ENCODE measurements around the gene C2CD2.

C2CD2 gene

DNA sequence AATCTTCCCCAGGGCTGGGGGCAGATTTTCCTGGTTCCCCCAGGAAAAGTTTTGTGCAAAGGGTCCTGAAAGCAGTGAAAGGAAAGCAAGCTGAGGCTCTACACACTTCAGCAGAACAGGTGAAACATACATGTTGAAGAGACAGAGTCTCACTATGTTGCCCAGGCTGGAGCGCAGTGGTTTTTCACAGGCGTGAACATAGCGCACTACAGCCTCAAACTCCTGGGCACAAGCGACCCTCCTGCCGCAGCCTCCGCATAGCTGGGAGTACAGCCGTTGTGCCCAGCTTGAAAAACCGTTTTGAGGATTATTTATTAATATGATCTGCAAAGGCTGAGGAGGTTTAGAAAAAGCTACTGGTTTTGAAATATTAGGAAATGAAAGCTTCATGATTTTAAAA is 86.5 kb downstream of the C2CD2 start:
- no peak for DNase-seq (ENCODE audit: insufficient read length, low spot score)
- FAIRE-seq: no peak
- TF ChIP-seq POLR2A (IDR thresholded peaks at IDR 0.05; ENCODE audit: low read depth, low read length): no peak
- TF ChIP-seq SPI1 (IDR thresholded peaks at IDR 0.05; ENCODE audit: low read depth, low read length): no peak
- no peak for TF ChIP-seq PAX5 (IDR thresholded peaks at IDR 0.05; ENCODE audit: insufficient read depth, low read length, severe bottlenecking)
- TF ChIP-seq TAF1 (IDR thresholded peaks at IDR 0.05; ENCODE audit: low read depth, low read length): no peak
- TF ChIP-seq POLR2AphosphoS5 (IDR thresholded peaks at IDR 0.05; ENCODE audit: low read depth, low read length): no peak
- no peak for TF ChIP-seq POU2F2 (IDR thresholded peaks at IDR 0.05; ENCODE audit: low read depth, low read length)

DNA sequence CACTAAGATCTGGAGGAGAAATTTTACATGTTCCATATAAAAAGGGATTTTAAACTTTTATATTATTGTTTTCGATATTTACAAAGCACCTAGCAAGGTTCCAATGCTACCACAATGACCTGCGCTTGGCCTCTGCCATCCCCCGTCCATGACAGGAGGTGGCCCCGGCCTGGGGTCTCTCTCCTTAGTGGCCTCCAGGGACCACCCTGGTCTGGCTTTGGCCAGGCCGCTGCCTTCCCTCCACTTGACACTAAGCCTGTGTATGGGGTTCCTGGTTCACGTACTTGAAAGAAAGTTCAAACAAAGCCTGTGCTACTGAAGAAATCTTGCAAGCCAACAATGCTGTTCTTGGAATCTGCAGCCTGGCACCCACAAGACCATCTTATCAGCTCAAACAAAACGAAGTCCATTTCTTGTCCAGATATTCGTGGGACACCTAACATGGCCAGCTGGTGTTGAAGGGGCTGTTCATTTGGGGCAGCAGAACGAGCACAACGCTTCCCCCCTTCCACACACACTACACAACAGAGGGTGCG is 87.5 kb downstream of the C2CD2 start:
- TF ChIP-seq SPI1 (IDR thresholded peaks at IDR 0.05; ENCODE audit: low read depth, low read length) (no peak), POLR2AphosphoS5 (IDR thresholded peaks at IDR 0.05; ENCODE audit: low read depth, low read length) (no peak), PAX5 (IDR thresholded peaks at IDR 0.05; ENCODE audit: insufficient read depth, low read length, severe bottlenecking) (no peak), POLR2A (IDR thresholded peaks at IDR 0.05; ENCODE audit: low read depth, low read length) (no peak), POU2F2 (IDR thresholded peaks at IDR 0.05; ENCODE audit: low read depth, low read length) (no peak), TAF1 (IDR thresholded peaks at IDR 0.05; ENCODE audit: low read depth, low read length) (no peak)
- FAIRE-seq: peak; percentile 50
- DNase-seq (ENCODE audit: insufficient read length, low spot score): no peak

DNA sequence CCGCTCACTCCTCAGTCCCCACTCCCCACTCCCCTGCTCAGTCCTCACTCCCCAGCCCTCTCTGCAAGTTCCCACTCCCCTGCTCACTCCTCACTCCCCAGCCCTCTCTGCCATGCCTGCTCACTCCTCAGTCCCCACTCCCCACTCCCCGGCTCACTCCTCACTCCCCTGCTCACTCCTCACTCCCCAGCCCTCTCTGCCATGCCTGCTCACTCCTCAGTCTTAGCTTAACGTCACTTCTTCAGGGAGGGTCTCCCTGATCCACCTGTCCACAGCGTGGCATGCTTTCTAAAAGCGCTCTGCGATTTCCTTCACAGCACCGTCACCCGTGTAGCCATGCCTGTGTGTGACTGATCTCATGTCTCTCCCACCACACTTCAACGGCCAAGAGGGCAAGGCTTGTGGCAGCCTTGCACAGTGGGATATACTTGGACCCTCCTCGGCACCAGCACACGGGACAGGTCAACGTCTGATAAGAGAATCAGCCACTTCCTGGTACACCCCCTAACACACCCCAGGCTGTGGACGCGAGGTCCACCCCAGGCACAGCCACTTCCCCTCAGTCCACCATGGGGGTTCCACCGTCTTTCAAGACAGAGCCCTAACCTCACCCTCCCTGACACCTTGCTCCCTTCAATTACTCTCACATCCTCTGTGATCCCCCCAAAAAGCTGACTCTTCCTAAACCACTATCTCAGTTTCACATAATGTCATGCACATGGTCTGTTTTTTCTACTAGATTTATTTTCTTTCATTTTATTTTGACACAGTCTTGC is 88.6 kb downstream of the C2CD2 start:
- FAIRE-seq: peak; percentile 89
- no peak for DNase-seq (ENCODE audit: insufficient read length, low spot score)
- TF ChIP-seq PAX5 (IDR thresholded peaks at IDR 0.05; ENCODE audit: insufficient read depth, low read length, severe bottlenecking): no peak
- TF ChIP-seq SPI1 (IDR thresholded peaks at IDR 0.05; ENCODE audit: low read depth, low read length): peak; percentile 89

DNA sequence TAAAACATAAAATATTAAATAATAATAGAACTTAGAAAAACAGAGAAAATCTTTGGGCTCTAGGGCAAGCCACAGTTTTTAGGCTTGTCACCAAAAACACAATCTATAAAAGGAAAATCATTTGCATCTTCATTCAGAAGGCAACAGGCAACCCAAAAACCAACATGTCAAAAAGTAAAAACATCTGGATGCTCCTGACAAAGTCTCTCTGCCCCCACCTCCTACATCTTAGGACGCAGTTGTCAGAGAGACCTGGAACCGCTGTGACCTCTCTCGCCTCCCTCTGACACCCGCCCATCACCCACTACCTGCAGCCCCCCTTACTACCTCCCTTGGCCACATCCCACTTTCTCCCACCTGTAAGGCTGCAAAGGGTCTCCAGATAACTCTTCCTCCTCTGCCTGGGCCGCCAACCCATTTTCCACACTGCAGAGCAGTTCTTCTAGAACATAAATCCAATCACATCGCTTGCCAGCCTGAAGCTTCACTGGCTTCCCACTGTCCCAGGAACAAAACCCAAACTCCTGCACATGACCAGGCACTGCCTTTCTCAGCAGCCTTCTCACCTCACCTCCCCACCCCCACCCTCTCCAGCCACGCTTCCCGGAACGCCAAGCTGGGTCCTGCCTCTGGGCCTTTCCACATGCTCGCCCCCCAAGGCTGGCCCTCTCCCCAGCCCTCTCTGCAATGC is 89.4 kb downstream of the C2CD2 start:
- DNase-seq (ENCODE audit: insufficient read length, low spot score) (no peak), FAIRE-seq (peak; percentile 40)
- TF ChIP-seq TAF1 (IDR thresholded peaks at IDR 0.05; ENCODE audit: low read depth, low read length): no peak
- TF ChIP-seq POU2F2 (IDR thresholded peaks at IDR 0.05; ENCODE audit: low read depth, low read length): no peak
- no peak for TF ChIP-seq POLR2AphosphoS5 (IDR thresholded peaks at IDR 0.05; ENCODE audit: low read depth, low read length)
- no peak for TF ChIP-seq SPI1 (IDR thresholded peaks at IDR 0.05; ENCODE audit: low read depth, low read length)
- TF ChIP-seq POLR2A (IDR thresholded peaks at IDR 0.05; ENCODE audit: low read depth, low read length): no peak
- TF ChIP-seq PAX5 (IDR thresholded peaks at IDR 0.05; ENCODE audit: insufficient read depth, low read length, severe bottlenecking): no peak

DNA sequence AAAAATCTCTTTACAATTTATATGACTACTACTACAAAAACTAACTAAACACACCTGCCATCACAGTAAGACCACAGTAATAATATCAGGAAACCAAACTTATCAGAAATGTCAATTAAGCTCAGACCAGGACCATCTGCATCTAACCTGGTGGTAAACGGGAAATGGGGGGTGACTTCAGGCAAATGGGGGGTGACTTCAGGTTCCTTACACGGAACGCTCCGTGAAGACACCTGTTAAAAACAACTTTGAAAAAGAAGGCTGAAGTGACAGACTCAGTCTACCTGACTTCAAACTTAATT is 90.4 kb downstream of the C2CD2 start:
- TF ChIP-seq POLR2AphosphoS5 (IDR thresholded peaks at IDR 0.05; ENCODE audit: low read depth, low read length): no peak
- no peak for TF ChIP-seq POLR2A (IDR thresholded peaks at IDR 0.05; ENCODE audit: low read depth, low read length)
- TF ChIP-seq SPI1 (IDR thresholded peaks at IDR 0.05; ENCODE audit: low read depth, low read length): no peak
- no peak for TF ChIP-seq POU2F2 (IDR thresholded peaks at IDR 0.05; ENCODE audit: low read depth, low read length)
- TF ChIP-seq PAX5 (IDR thresholded peaks at IDR 0.05; ENCODE audit: insufficient read depth, low read length, severe bottlenecking): no peak
- TF ChIP-seq TAF1 (IDR thresholded peaks at IDR 0.05; ENCODE audit: low read depth, low read length): no peak
- FAIRE-seq (no peak), DNase-seq (ENCODE audit: insufficient read length, low spot score) (no peak)

DNA sequence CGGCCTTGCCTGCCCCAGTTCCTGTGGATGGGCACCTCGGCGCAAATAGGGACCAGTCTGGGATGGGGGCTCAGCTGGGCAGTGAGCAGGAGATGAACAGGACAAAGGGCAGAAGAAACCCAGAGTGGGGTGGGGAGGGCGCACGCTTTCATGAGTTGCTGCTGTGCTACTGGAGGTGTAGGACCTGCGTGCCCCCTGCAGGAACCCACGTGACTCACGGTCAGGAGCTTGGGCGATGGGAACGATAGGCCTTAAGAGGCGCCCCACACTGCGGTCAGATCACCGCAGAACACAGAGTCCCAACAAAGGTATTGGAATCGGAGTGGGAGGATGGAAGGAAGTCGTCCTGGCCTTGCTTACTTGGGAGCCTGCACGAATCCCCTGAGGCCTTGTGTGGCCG is 91.8 kb downstream of the C2CD2 start:
- no peak for DNase-seq (ENCODE audit: insufficient read length, low spot score)
- peak; percentile 78 for FAIRE-seq
- TF ChIP-seq POU2F2 (IDR thresholded peaks at IDR 0.05; ENCODE audit: low read depth, low read length) (no peak), PAX5 (IDR thresholded peaks at IDR 0.05; ENCODE audit: insufficient read depth, low read length, severe bottlenecking) (no peak), POLR2AphosphoS5 (IDR thresholded peaks at IDR 0.05; ENCODE audit: low read depth, low read length) (no peak), SPI1 (IDR thresholded peaks at IDR 0.05; ENCODE audit: low read depth, low read length) (no peak), POLR2A (IDR thresholded peaks at IDR 0.05; ENCODE audit: low read depth, low read length) (no peak), TAF1 (IDR thresholded peaks at IDR 0.05; ENCODE audit: low read depth, low read length) (no peak)

DNA sequence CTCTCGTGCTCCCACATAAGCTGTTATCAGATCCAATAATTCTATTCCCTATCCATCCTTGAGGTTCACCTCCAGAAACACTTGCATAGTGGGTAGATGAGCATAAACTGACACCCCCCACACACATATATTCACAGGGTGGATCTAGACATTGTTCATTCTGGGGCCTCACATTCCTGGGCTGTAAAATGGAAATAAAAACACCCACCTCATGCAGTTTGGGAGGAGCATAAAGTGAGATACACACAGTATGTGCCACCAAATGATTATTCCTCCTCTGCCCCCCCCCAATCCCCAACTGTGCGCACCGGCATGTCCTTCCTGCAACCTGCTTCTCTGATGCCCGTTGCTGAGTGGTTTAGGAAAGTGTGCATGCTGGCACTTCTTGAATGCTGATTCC is 92.6 kb downstream of the C2CD2 start:
- TF ChIP-seq POLR2A (IDR thresholded peaks at IDR 0.05; ENCODE audit: low read depth, low read length): no peak
- TF ChIP-seq SPI1 (IDR thresholded peaks at IDR 0.05; ENCODE audit: low read depth, low read length): no peak
- no peak for TF ChIP-seq POU2F2 (IDR thresholded peaks at IDR 0.05; ENCODE audit: low read depth, low read length)
- no peak for TF ChIP-seq POLR2AphosphoS5 (IDR thresholded peaks at IDR 0.05; ENCODE audit: low read depth, low read length)
- no peak for TF ChIP-seq PAX5 (IDR thresholded peaks at IDR 0.05; ENCODE audit: insufficient read depth, low read length, severe bottlenecking)
- no peak for TF ChIP-seq TAF1 (IDR thresholded peaks at IDR 0.05; ENCODE audit: low read depth, low read length)
- FAIRE-seq (no peak), DNase-seq (ENCODE audit: insufficient read length, low spot score) (no peak)

DNA sequence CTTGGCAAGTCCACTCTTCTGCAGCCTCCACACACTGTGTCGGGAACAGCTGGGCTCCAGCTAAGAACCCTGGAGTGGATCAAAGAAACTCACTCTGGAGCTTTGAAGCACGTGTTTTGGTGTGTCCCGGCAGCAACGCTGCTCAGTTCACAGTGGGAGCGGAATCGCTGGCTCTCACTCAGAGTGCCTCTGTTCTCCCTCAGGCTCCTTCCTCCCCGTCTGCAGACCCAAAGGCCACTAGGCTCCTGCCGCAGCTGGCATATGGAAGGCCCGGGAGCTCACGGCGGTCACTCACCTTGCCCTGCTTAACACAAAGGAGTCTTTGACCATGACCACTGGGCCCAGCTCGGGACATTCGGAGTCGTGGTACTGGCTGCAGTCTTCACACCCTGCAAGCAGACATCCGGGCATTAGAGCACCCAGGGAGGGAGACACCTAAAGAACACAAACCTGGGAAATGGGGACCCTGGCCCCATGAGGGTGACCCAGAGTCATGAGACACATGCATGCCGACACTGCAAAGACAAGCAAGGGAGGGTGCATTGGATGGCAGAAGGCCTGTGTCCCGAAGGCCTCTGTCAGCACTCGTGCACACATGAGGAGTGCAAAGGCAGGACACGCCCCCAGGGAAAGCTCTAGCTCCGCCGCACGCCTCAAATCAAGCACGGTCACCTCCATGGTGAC is 94.4 kb downstream of the C2CD2 start:
- FAIRE-seq (no peak), DNase-seq (ENCODE audit: insufficient read length, low spot score) (no peak)
- TF ChIP-seq SPI1 (IDR thresholded peaks at IDR 0.05; ENCODE audit: low read depth, low read length) (no peak), POLR2A (IDR thresholded peaks at IDR 0.05; ENCODE audit: low read depth, low read length) (no peak), TAF1 (IDR thresholded peaks at IDR 0.05; ENCODE audit: low read depth, low read length) (no peak), POU2F2 (IDR thresholded peaks at IDR 0.05; ENCODE audit: low read depth, low read length) (no peak), POLR2AphosphoS5 (IDR thresholded peaks at IDR 0.05; ENCODE audit: low read depth, low read length) (no peak), PAX5 (IDR thresholded peaks at IDR 0.05; ENCODE audit: insufficient read depth, low read length, severe bottlenecking) (no peak)

Data from GM12891 (cell line).